WTC11 (cell line): ENCODE data around the gene WDR3. TPM values are rescaled to one million over a fixed set of nuclear protein-coding genes. Genes with fewer than 3 reads are reported as not detected.

ENCODE experiments used
- ATAC-seq: fragments of 200-7000 bp; cut with Tn5 transposase; 2 replicates; pipeline ENCODE4 v1.10.0; 2021; ENCODE audit warnings: mild to moderate bottlenecking, moderate library complexity
- CTCF ChIA-PET: fragments of 300-600 bp; sonication (Branson Sonifier 250); formaldehyde crosslinking; loops from one replicate; lab custom pipeline; 2021; ENCODE audit warnings: antibody characterized with exemption; lab: Charles Lee
- POLR2A ChIA-PET: fragments of 350-600 bp; sonication (Branson Sonifier 250); formaldehyde crosslinking; loops from one replicate; lab custom pipeline; 2021; ENCODE audit warnings: antibody characterized with exemption; lab: Charles Lee
- DNase-seq: peaks from one replicate; pipeline ENCODE4 v3.0.0; 2021; ENCODE audit warnings: low spot score
- H3K27ac Mint-ChIP-seq: 2 replicates; pipeline ENCODE4 v1.8.0; 2021; ENCODE audit warnings: mixed read lengths
- H3K27me3 Mint-ChIP-seq: 2 replicates; pipeline ENCODE4 v1.8.0; 2021; ENCODE audit warnings: low read depth, mild to moderate bottlenecking, moderate library complexity, mixed read lengths
- H3K36me3 Mint-ChIP-seq: 2 replicates; pipeline ENCODE4 v1.8.0; 2021; ENCODE audit warnings: mixed read lengths
- H3K4me1 Mint-ChIP-seq: 2 replicates; pipeline ENCODE4 v1.8.0; 2022; ENCODE audit warnings: mixed read lengths
- H3K4me3 Mint-ChIP-seq: 2 replicates; pipeline ENCODE4 v1.8.0; 2021; ENCODE audit warnings: mild to moderate bottlenecking, moderate library complexity, mixed read lengths
- H3K9me3 Mint-ChIP-seq: 2 replicates; pipeline ENCODE4 v1.8.0; 2021; ENCODE audit warnings: mixed read lengths
- FOXP4 ChIP-seq: sonication (generic); formaldehyde crosslinking; IDR thresholded peaks from 2 replicates; pipeline ENCODE4 v1.8.0; 2022; ENCODE audit warnings: mild to moderate bottlenecking, missing genetic modification reagents
- NFYB ChIP-seq: sonication (generic); formaldehyde crosslinking; conservative IDR thresholded peaks from 2 replicates; pipeline ENCODE4 v1.8.0; 2022; ENCODE audit warnings: low read depth, missing genetic modification reagents
- OVOL2 ChIP-seq: fragments of 250-450 bp; sonication (Bioruptor Pico); IDR thresholded peaks from 2 replicates; pipeline ENCODE4 v1.9.0; 2021; ENCODE audit warnings: mild to moderate bottlenecking, borderline replicate concordance
- PRRX2 ChIP-seq: fragments of 250-450 bp; sonication (Bioruptor Pico); IDR thresholded peaks from 2 replicates; pipeline ENCODE4 v1.8.0; 2021; ENCODE audit warnings: mild to moderate bottlenecking
- SMAD3 ChIP-seq: sonication (generic); formaldehyde crosslinking; IDR thresholded peaks from 2 replicates; pipeline ENCODE4 v1.8.0; 2022; ENCODE audit warnings: missing genetic modification reagents, mild to moderate bottlenecking, borderline replicate concordance
- SOX15 ChIP-seq: fragments of 250-450 bp; sonication (Bioruptor Pico); IDR thresholded peaks from 2 replicates; pipeline ENCODE4 v1.9.0; 2021; ENCODE audit warnings: mild to moderate bottlenecking
- TEAD1 ChIP-seq: sonication (generic); formaldehyde crosslinking; IDR thresholded peaks from 2 replicates; pipeline ENCODE4 v1.8.0; 2022; ENCODE audit warnings: mild to moderate bottlenecking, missing genetic modification reagents
- USF1 ChIP-seq: sonication (generic); formaldehyde crosslinking; IDR thresholded peaks from 2 replicates; pipeline ENCODE4 v1.8.0; 2022; ENCODE audit warnings: mild to moderate bottlenecking, missing genetic modification reagents
- ZMAT4 ChIP-seq: fragments of 250-450 bp; sonication (Bioruptor Pico); IDR thresholded peaks from 2 replicates; pipeline ENCODE4 v1.9.0; 2021; ENCODE audit warnings: mild to moderate bottlenecking
- ZNF263 ChIP-seq: sonication (generic); formaldehyde crosslinking; IDR thresholded peaks from 2 replicates; pipeline ENCODE4 v1.8.1; 2022; ENCODE audit warnings: low read depth, mild to moderate bottlenecking, moderate library complexity, missing genetic modification reagents
- ZNF512 ChIP-seq: sonication (generic); formaldehyde crosslinking; IDR thresholded peaks from 2 replicates; pipeline ENCODE4 v1.8.1; 2022; ENCODE audit warnings: missing genetic modification reagents, borderline replicate concordance
- total RNA-seq: library from RNA; stranded (reverse); gene quantifications from 3 replicates; pipeline ENCODE4 v1.2.3, GENCODE V29; 2021
- TF ChIP-seq, protein P1 (sequence below): fragments of 250-450 bp; sonication (Bioruptor Pico); IDR thresholded peaks from 2 replicates; pipeline ENCODE4 v1.9.0; 2021; ENCODE audit warnings: mild to moderate bottlenecking

The WDR3 gene
- total RNA-seq, 1 experiment from 2014 or later: 50.0 TPM

DNA sequence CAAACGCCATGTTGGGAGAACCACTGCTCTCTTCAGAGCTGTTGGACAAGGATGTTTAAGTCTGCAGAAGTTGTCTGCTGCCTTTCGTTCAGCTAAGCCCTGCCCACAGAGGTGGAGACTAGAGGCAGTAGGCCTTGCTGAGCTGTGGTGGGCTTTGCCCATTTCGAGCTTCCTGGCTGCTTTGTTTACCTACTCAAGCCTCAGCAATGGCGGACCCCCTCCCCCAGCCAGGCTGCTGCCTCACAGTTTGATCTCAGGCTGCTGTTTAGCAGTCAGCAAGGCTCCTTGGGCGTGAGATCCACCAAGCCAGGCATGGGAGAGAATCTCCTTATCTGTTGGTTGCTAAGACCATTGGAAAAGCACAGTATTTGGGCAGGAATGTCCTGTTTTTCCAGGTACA, 74.8 kb downstream of the WDR3 start (continued):
- TF ChIP-seq, protein P1, sequence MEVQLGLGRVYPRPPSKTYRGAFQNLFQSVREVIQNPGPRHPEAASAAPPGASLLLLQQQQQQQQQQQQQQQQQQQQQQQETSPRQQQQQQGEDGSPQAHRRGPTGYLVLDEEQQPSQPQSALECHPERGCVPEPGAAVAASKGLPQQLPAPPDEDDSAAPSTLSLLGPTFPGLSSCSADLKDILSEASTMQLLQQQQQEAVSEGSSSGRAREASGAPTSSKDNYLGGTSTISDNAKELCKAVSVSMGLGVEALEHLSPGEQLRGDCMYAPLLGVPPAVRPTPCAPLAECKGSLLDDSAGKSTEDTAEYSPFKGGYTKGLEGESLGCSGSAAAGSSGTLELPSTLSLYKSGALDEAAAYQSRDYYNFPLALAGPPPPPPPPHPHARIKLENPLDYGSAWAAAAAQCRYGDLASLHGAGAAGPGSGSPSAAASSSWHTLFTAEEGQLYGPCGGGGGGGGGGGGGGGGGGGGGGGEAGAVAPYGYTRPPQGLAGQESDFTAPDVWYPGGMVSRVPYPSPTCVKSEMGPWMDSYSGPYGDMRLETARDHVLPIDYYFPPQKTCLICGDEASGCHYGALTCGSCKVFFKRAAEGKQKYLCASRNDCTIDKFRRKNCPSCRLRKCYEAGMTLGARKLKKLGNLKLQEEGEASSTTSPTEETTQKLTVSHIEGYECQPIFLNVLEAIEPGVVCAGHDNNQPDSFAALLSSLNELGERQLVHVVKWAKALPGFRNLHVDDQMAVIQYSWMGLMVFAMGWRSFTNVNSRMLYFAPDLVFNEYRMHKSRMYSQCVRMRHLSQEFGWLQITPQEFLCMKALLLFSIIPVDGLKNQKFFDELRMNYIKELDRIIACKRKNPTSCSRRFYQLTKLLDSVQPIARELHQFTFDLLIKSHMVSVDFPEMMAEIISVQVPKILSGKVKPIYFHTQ (CRISPR knock-in tag): no peak
- TF ChIP-seq ZNF263 (no peak), USF1 (CRISPR knock-in tag) (no peak), ZMAT4 (CRISPR knock-in tag) (no peak)

DNA sequence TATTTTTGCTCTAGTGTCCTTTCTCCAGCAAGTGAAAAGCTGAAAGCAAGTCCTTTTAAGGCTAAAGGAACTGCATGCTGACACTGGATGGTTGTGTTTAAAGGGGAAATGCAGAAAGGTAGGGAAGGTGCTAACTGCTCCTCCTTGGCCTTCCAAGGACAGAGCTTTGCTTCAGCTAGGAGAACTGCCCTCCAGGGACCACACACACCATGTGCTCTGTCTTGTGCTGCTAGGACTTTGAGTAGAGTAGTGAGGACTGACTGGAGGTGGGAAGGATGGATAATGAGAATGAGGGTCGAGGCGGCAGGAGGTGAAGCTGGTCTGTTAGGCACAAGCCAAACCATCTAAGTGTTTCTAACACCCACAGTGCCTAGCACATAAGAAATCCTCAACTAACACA, 77.9 kb downstream of the WDR3 start:
- CTCF ChIA-PET: no interaction called here
- Mint-ChIP-seq H3K36me3 (peaks cover 9% of the 10 kb centered on the region), H3K9me3 (peaks cover 22% of the 10 kb centered on the region), H3K4me3 (no peak overlapping the region), H3K27me3 (peaks cover 4% of the 10 kb centered on the region; the same call in 1 of the 2 replicates), H3K27ac (no peak overlapping the region), H3K4me1 (0 out of 2 replicates have a peak, but pooled peaks cover 5% of the 10 kb centered on the region)
- POLR2A ChIA-PET: no interaction called here
- ATAC-seq (no peak), DNase-seq (no peak)
- TF ChIP-seq NFYB (CRISPR knock-in tag) (no peak), FOXP4 (CRISPR knock-in tag) (no peak), ZNF512 (CRISPR knock-in tag) (no peak)

GRCh38 chr1:118008011-118008410, 78.5 kb downstream of the WDR3 start:
- Mint-ChIP-seq H3K27ac (no peak overlapping the region), H3K9me3 (peaks cover 16% of the 10 kb centered on the region), H3K27me3 (peaks cover 3% of the 10 kb centered on the region; the same call in 1 of the 2 replicates), H3K36me3 (peaks cover 5% of the 10 kb centered on the region), H3K4me3 (no peak overlapping the region), H3K4me1 (0 out of 2 replicates have a peak, but pooled peaks cover 5% of the 10 kb centered on the region)
- POLR2A ChIA-PET: no interaction called here
- ATAC-seq (no peak), DNase-seq (no peak)
- CTCF ChIA-PET: no interaction called here
- TF ChIP-seq SMAD3 (CRISPR knock-in tag): no peak
- TF ChIP-seq PRRX2 (CRISPR knock-in tag): no peak
- TF ChIP-seq, protein P1 (CRISPR knock-in tag): no peak
- no peak for TF ChIP-seq SOX15 (CRISPR knock-in tag)
- TF ChIP-seq TEAD1 (CRISPR knock-in tag): no peak
- no peak for TF ChIP-seq OVOL2
